GM12801 (cell line): Measurements from ENCODE around the gene CD55.

Source experiments
- CTCF ChIP-seq: IDR thresholded peaks from one replicate; pipeline ENCODE4 v1.5.1; 2011; ENCODE audit warnings: control low read depth; ENCODE audit not compliant: insufficient read length; ENCODE audit errors: extremely low read depth

The CD55 gene

GRCh38 chr1:207343675-207344074 lies 22.2 kb downstream of the CD55 start:
- TF ChIP-seq CTCF: no peak

- no peak for TF ChIP-seq CTCF
Observed at GRCh38 chr1:207344221-207344620, 22.7 kb downstream of the CD55 start.

- TF ChIP-seq CTCF: no peak
Observed at GRCh38 chr1:207345644-207346477, 24.4 kb downstream of the CD55 start.

- TF ChIP-seq CTCF: no peak
Observed at GRCh38 chr1:207346513-207346912, 25.0 kb downstream of the CD55 start.

- no peak for TF ChIP-seq CTCF
Observed at GRCh38 chr1:207349979-207350378, 28.5 kb downstream of the CD55 start.

- TF ChIP-seq CTCF: no peak
Observed at GRCh38 chr1:207352554-207352953, 31.1 kb downstream of the CD55 start.

- no peak for TF ChIP-seq CTCF
Observed at GRCh38 chr1:207355060-207355459, 33.6 kb downstream of the CD55 start.
